K562 (cell line): ENCODE measurements around the gene NSRP1. TPM values are rescaled to one million over a fixed set of nuclear protein-coding genes. Genes with fewer than 3 reads are reported as not detected.

ENCODE experiments used
- ATAC-seq: fragments of 200-7000 bp; cut with Tn5 transposase; 3 replicates; pipeline ENCODE4 v1.9.1; 2020; ENCODE audit warnings: moderate library complexity
- BruUV-seq: library from RNA; stranded (reverse); fragments of 400-500 nt; replicated peaks from 2 replicates; lab custom pipeline; 2021; lab: Mats Ljungman, UMichigan
- CTCF ChIA-PET: fragments of 300-600 bp; formaldehyde crosslinking; extraction: SDS; loops from one replicate; lab custom pipeline; 2021; ENCODE audit warnings: low intra/inter-chr PET ratio; lab: Yijun Ruan, JAX
- POLR2A ChIA-PET: fragments of 300-600, 350-650 bp; sonication (Branson Sonifier 250); formaldehyde crosslinking; extraction: SDS; loops from one replicate; lab custom pipeline; 2021; ENCODE audit warnings: antibody characterized with exemption, inconsistent platforms; lab: Yijun Ruan, JAX
- DNase-seq, 4 experiments: peaks; one replicate each; pipeline versions ENCODE4 v3.0.0 to v3.0.0-alpha.2; 2011 to 2018; ENCODE audit warnings: low spot score in 3 of 4, mixed read lengths in 3 of 4; ENCODE audit errors: extremely low read depth in 1 of 4
- FAIRE-seq: peaks from 2 replicates; lab custom pipeline; 2011; peaks lifted over from hg19 to GRCh38; lab: Jason Lieb, UNC
- H2AFZ ChIP-seq: 2 replicates; pipeline ENCODE4 v1.6.0; 2011; ENCODE audit warnings: low read depth, low read length, control low read depth, inconsistent platforms
- H3K27ac ChIP-seq: fragments of 200-600 bp; 3 replicates; pipeline ENCODE4 v1.8.0; 2011; ENCODE audit warnings: low read depth, mild to moderate bottlenecking, control low read depth, inconsistent platforms, low read length, moderate library complexity, mixed read lengths; ENCODE audit errors: extremely low read depth
- H3K27me3 ChIP-seq, 2 experiments: fragments of 300-600 bp in 1 of 2; 2 replicates in 1 of 2; 3 replicates in 1 of 2; pipeline versions ENCODE4 v1.6.0 to v1.8.0; 2011; ENCODE audit warnings: inconsistent platforms in 2 of 2, low read length in 2 of 2, mild to moderate bottlenecking in 1 of 2, mixed read lengths in 1 of 2, moderate library complexity in 1 of 2; ENCODE audit not compliant: control insufficient read depth in 2 of 2, insufficient read depth in 2 of 2
- H3K36me3 ChIP-seq: fragments of 300-600 bp; 3 replicates; pipeline ENCODE4 v1.8.0; 2011; ENCODE audit warnings: mild to moderate bottlenecking, low read length, inconsistent platforms; ENCODE audit not compliant: control insufficient read depth, insufficient read depth
- H3K4me1 ChIP-seq, 2 experiments: fragments of 200-600 bp in 1 of 2; replicated peaks in 1 of 2; 2 replicates in 1 of 2; 3 replicates in 1 of 2; pipeline versions ENCODE4 v1.5.1 to v1.8.0; 2011; ENCODE audit warnings: inconsistent platforms in 2 of 2, low read length in 2 of 2, mild to moderate bottlenecking in 1 of 2, mixed read lengths in 1 of 2, moderate library complexity in 1 of 2; ENCODE audit not compliant: control insufficient read depth in 2 of 2, insufficient read depth in 2 of 2
- H3K4me2 ChIP-seq: 2 replicates; pipeline ENCODE4 v1.6.1; 2011; ENCODE audit warnings: low read length, control low read depth, inconsistent platforms, mixed read lengths; ENCODE audit not compliant: insufficient read depth
- H3K4me3 ChIP-seq: fragments of 200-600 bp; sonication (generic), shearing (Covaris generic); 2 replicates; pipeline ENCODE4 v1.5.1; 2016; ENCODE audit warnings: control low read depth, inconsistent platforms
- H3K79me2 ChIP-seq: fragments of 200-600 bp; 3 replicates; pipeline ENCODE4 v1.8.0; 2011; ENCODE audit warnings: low read length, inconsistent platforms; ENCODE audit not compliant: control insufficient read depth, insufficient read depth
- H3K9ac ChIP-seq, 2 experiments: 2 replicates each; pipeline versions ENCODE4 v1.6.0 to v1.6.1; 2011; ENCODE audit warnings: low read depth in 2 of 2, low read length in 2 of 2, control low read depth in 1 of 2, inconsistent platforms in 1 of 2, mild to moderate bottlenecking in 1 of 2, mixed read lengths in 1 of 2; ENCODE audit not compliant: insufficient read depth in 1 of 2
- H3K9me1 ChIP-seq: one replicate; pipeline ENCODE4 v1.6.0; 2011; ENCODE audit warnings: inconsistent platforms, mild to moderate bottlenecking, low read length, moderate library complexity; ENCODE audit not compliant: control insufficient read depth, insufficient read depth
- H3K9me3 ChIP-seq: replicated peaks from 2 replicates; pipeline ENCODE4 v1.5.1; 2011; ENCODE audit warnings: low read depth, low read length, inconsistent platforms; ENCODE audit not compliant: control insufficient read depth, insufficient read depth
- H4K20me1 ChIP-seq: replicated peaks from 2 replicates; pipeline ENCODE4 v1.6.1; 2011; ENCODE audit warnings: low read length, inconsistent platforms, mixed read lengths; ENCODE audit not compliant: control insufficient read depth, insufficient read depth
- ATF1 ChIP-seq, 2 experiments: fragments of 450-650 bp in 1 of 2; IDR thresholded peaks; 2 replicates each; pipeline ENCODE4 v1.6.1; 2016; ENCODE audit warnings: missing compliant biosample characterization in 1 of 2, missing genetic modification characterization in 1 of 2
- BCOR ChIP-seq: fragments of 450-650 bp; IDR thresholded peaks from 2 replicates; pipeline ENCODE4 v1.6.1; 2016
- BRD9 ChIP-seq: fragments of 450-650 bp; IDR thresholded peaks from 2 replicates; pipeline ENCODE4 v1.6.1; 2018; ENCODE audit warnings: low read depth; ENCODE audit not compliant: partially characterized antibody
- KLF10 ChIP-seq: fragments of 250-450 bp; sonication (Bioruptor Pico); IDR thresholded peaks from 2 replicates; pipeline ENCODE4 v1.6.1; 2021; ENCODE audit warnings: matching md5 sums
- KLF13 ChIP-seq: fragments of 450-650 bp; IDR thresholded peaks from 2 replicates; pipeline ENCODE4 v1.6.1; 2016; ENCODE audit warnings: missing genetic modification characterization, low read depth, mild to moderate bottlenecking, missing compliant biosample characterization, moderate library complexity, borderline replicate concordance
- PHF20 ChIP-seq: fragments of 450-650 bp; IDR thresholded peaks from 2 replicates; pipeline ENCODE4 v1.6.1; 2018; ENCODE audit not compliant: partially characterized antibody
- RBBP5 ChIP-seq: fragments of 200-600 bp; sonication (generic); IDR thresholded peaks from 2 replicates; pipeline ENCODE4 v1.6.1; 2012; ENCODE audit warnings: borderline replicate concordance, mild to moderate bottlenecking, low read length, control low read depth, inconsistent platforms; ENCODE audit not compliant: insufficient read depth, poor library complexity, severe bottlenecking
- RCOR1 ChIP-seq, 2 experiments: IDR thresholded peaks; 2 replicates each; pipeline ENCODE4 v1.6.1; 2012; ENCODE audit warnings: low read depth in 2 of 2, low read length in 2 of 2, borderline replicate concordance in 1 of 2, improper control_type of control experiment in 1 of 2
- ZNF23 ChIP-seq: fragments of 250-450 bp; sonication (Bioruptor Pico); IDR thresholded peaks from 2 replicates; pipeline ENCODE4 v1.4.0; 2020; ENCODE audit warnings: mild to moderate bottlenecking
- ZNF384 ChIP-seq: IDR thresholded peaks from 2 replicates; pipeline ENCODE4 v1.6.1; 2012; ENCODE audit warnings: low read depth, low read length, improper control_type of control experiment
- WGBS: fragments of 100-300 bp; shearing (Covaris generic); methylation state at CpG from one replicate; pipeline ENCODE4 v1.1.6; 2016; ENCODE audit warnings: low coverage, mixed read lengths; ENCODE audit not compliant: insufficient coverage; ENCODE audit errors: missing lambda C conversion rate; 5-methylcytosine and 5-hydroxymethylcytosine counted together
- in situ Hi-C: fragments of 300-500 bp; cut with MboI; formaldehyde crosslinking; loops from 4 replicates; pipeline ENCODE4 v1.15.0; 2018; ENCODE audit warnings: inconsistent platforms, mixed read lengths
- intact Hi-C: fragments of 100-400 bp; cut with micrococcal nuclease; formaldehyde crosslinking; loops from 2 replicates; pipeline ENCODE4 v1.14.2; 2022
- polyA plus RNA-seq, 8 experiments: library from polyadenylated mRNA; depleted of rRNA in 4 of 8; stranded (reverse) in 5 of 8; unstranded in 3 of 8; fragments of >200 nt; fragmentation: Nextera tagmentation in 2 of 8; fragmentation: Illumina TruSeq in 1 of 8; extraction: Ambion mirVana in 2 of 8; extraction: Trizol in 1 of 8; gene quantifications; 2 replicates each; pipeline versions ENCODE4 v1.2.1 to v1.2.3, GENCODE V29; 2011 to 2014; ENCODE audit warnings: inconsistent platforms in 1 of 8, missing spikeins in 1 of 8
- total RNA-seq, 7 experiments: library from RNA; depleted of rRNA in 6 of 7; stranded (reverse); fragments of >200 nt in 6 of 7; fragmentation: Illumina TruSeq in 2 of 7; extraction: Trizol in 2 of 7; gene quantifications; 2 replicates each; pipeline versions ENCODE4 v1.2.1 to v1.2.3, GENCODE V29; 2011 to 2021; ENCODE audit warnings: low replicate concordance in 1 of 7
- TF ChIP-seq, protein P1 (sequence below): fragments of 250-450 bp; sonication (Bioruptor Pico); IDR thresholded peaks from 2 replicates; pipeline ENCODE4 v1.5.0; 2020; ENCODE audit warnings: mild to moderate bottlenecking
- TF ChIP-seq, protein P2 (sequence below): fragments of 250-450 bp; sonication (Bioruptor Pico); IDR thresholded peaks from 2 replicates; pipeline ENCODE4 v1.4.0; 2020; ENCODE audit warnings: borderline replicate concordance
- TF ChIP-seq, protein P3 (sequence below), 2 experiments: fragments of 450-650 bp; conservative IDR thresholded peaks; 2 replicates each; pipeline ENCODE4 v1.6.1; 2017; ENCODE audit warnings: mild to moderate bottlenecking in 2 of 2, moderate library complexity in 2 of 2

The NSRP1 gene
- total and polyA plus RNA-seq, 9 of the 15 experiments (the other 6 are each of a cell fraction or from before 2014, with no cell fraction given): 18.4 to 68.6 (median 32.7) TPM

DNA sequence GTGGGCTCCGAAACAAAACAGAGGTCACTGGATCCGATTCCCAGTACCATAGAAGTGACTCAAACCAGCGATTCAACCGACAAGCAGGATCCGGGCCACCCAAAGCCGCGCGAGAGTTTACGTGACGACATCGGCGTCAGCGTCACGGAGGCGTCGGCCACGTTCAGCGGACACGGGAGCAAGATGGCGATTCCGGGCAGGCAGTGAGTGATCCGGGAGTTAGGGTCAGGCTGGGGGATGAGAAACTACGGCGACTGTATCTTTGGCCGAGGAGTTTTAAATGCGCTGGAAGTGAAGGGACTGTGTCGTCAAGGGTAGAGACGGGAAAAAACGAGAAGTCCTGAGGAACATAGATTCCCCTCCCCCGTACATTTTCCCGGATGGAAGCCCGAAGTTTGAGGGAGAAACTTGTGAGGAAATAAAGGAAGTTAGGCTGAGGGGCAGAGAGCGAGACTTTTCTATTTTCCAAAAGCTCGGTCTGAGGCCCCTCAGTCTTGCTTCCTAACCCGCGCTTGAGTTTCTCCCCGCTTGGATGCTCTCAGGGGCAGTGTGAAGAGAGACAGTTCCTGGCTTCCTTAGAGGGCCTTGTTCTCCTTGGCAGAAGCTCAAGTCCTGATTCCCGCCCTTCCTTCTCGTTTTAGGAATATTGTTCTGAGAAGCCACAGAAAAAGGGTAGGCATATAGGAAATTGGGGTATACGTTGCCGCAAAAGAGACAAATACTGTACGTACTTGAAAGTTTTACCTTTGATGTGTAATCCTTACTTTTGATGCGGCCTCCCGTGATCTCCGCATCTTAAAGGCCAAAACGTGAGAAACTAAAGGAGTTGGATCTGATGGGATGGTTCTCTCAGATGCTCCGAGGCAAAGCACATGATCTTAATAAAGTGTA lies at the start of gene NSRP1 (continued):
- TF ChIP-seq, protein P1, sequence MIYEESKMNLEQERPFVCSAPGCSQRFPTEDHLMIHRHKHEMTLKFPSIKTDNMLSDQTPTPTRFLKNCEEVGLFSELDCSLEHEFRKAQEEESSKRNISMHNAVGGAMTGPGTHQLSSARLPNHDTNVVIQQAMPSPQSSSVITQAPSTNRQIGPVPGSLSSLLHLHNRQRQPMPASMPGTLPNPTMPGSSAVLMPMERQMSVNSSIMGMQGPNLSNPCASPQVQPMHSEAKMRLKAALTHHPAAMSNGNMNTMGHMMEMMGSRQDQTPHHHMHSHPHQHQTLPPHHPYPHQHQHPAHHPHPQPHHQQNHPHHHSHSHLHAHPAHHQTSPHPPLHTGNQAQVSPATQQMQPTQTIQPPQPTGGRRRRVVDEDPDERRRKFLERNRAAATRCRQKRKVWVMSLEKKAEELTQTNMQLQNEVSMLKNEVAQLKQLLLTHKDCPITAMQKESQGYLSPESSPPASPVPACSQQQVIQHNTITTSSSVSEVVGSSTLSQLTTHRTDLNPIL (CRISPR knock-in tag): 0 out of 2 replicates have a peak, but pooled peaks have one; percentile 9
- TF ChIP-seq ZNF23: no peak
- TF ChIP-seq BRD9: peak; percentile 83
- TF ChIP-seq RBBP5: peak; percentile 83

DNA sequence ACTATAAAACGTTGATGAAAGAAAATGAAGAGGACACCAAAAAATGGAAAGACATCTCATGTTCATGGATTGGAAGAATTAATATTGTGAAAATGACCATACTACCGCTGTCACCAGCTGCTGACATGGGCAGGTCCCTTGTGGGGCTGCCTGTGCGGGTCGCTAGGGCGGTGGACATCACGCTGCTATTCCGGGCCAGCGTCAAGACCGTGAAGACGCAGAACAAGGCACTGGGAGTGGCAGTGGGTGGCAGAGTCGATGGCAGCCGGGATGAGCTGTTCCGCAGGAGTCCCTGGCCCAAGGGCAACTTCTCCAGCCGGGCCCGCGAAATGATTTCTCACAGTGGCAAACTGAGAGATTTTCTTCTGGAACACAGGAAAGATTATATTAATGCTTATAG lies 48.2 kb upstream of the NSRP1 start:
- H3K36me3 ChIP-seq: no peaks in the 10 kb centered on the region
- in situ Hi-C loops (no loop called here), intact Hi-C loops (no loop called here)
- no peaks in the 10 kb centered on the region for H3K9me1 ChIP-seq
- ATAC-seq (no peak), DNase-seq (no peak), FAIRE-seq (no peak)
- no TSS peak for BruUV-seq
- WGBS: 11% methylated on average over 16 of the region's 16 CpGs
- H3K27me3 ChIP-seq: peaks cover 5 to 24% of the 10 kb centered on the region in 2 experiments; a peak in 4 of 5 replicates
- H3K27ac ChIP-seq: no peak overlapping the region
- ChIA-PET CTCF (no interaction called here), POLR2A (interaction anchor here (0.6 to 1.2 kb wide), 2 partner anchors 12 to 678 kb away, joined by 3 to 4 read pairs; no protein-coding TSS in a partner anchor)
- no peaks in the 10 kb centered on the region for H3K79me2 ChIP-seq
- H3K4me1 ChIP-seq: no peaks in the 10 kb centered on the region
- H4K20me1 ChIP-seq: no peaks in the 10 kb centered on the region
- no peak overlapping the region for H3K4me3 ChIP-seq
- no peak overlapping the region for H3K4me2 ChIP-seq
- H2AFZ ChIP-seq: 0 out of 2 replicates have a peak overlapping the region, but pooled peaks have one; percentile 14
- peaks cover 7% of the 10 kb centered on the region; the same call in 1 of the 2 replicates for H3K9me3 ChIP-seq
- H3K9ac ChIP-seq: no peak overlapping the region
- no peak for TF ChIP-seq BCOR
- TF ChIP-seq KLF10 (CRISPR knock-in tag): no peak
- no peak for TF ChIP-seq KLF13 (tag)
- no peak for TF ChIP-seq RCOR1 (IDR thresholded peaks at IDR 0.05; ENCODE audit: borderline replicate concordance in 1 of 2, low read depth in 2 of 2, low read length in 2 of 2)
- no peak for TF ChIP-seq ATF1 (CRISPR knock-in tag; IDR thresholded peaks at IDR 0.05)
- TF ChIP-seq ATF1 (tag; IDR thresholded peaks at IDR 0.05): no peak
- TF ChIP-seq PHF20: no peak
- TF ChIP-seq, protein P2, sequence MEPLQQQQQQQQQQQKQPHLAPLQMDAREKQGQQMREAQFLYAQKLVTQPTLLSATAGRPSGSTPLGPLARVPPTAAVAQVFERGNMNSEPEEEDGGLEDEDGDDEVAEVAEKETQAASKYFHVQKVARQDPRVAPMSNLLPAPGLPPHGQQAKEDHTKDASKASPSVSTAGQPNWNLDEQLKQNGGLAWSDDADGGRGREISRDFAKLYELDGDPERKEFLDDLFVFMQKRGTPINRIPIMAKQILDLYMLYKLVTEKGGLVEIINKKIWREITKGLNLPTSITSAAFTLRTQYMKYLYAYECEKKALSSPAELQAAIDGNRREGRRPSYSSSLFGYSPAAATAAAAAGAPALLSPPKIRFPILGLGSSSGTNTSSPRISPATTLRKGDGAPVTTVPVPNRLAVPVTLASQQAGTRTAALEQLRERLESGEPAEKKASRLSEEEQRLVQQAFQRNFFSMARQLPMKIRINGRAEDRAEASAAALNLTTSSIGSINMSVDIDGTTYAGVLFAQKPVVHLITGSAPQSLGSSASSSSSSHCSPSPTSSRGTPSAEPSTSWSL (CRISPR knock-in tag): no peak
- TF ChIP-seq, protein P3, sequence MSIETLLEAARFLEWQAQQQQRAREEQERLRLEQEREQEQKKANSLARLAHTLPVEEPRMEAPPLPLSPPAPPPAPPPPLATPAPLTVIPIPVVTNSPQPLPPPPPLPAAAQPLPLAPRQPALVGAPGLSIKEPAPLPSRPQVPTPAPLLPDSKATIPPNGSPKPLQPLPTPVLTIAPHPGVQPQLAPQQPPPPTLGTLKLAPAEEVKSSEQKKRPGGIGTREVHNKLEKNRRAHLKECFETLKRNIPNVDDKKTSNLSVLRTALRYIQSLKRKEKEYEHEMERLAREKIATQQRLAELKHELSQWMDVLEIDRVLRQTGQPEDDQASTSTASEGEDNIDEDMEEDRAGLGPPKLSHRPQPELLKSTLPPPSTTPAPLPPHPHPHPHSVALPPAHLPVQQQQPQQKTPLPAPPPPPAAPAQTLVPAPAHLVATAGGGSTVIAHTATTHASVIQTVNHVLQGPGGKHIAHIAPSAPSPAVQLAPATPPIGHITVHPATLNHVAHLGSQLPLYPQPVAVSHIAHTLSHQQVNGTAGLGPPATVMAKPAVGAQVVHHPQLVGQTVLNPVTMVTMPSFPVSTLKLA (conservative IDR thresholded peaks at IDR 0.05): no peak
- no peak for TF ChIP-seq ZNF384
